K562 (cell line): ENCODE data around the gene MXRA7. TPM values are rescaled to one million over a fixed set of nuclear protein-coding genes. Genes with fewer than 3 reads are reported as not detected.
A peak's percentile ranks its signal among the peaks of the same experiment; 100 is the strongest.

ENCODE experiments used
- GABPA ChIP-seq: fragments of 200-800 bp; sonication (Bioruptor generic); conservative IDR thresholded peaks from 2 replicates; pipeline ENCODE4 v1.6.1; 2016; ENCODE audit warnings: low read depth, missing genetic modification characterization, missing compliant biosample characterization
- ILF3 ChIP-seq: fragments of 450-650 bp; IDR thresholded peaks from 2 replicates; pipeline ENCODE4 v1.6.1; 2018; ENCODE audit warnings: antibody characterized with exemption, mild to moderate bottlenecking, moderate library complexity, borderline replicate concordance
- KLF6 ChIP-seq: fragments of 250-450 bp; sonication (Bioruptor Pico); IDR thresholded peaks from 2 replicates; pipeline ENCODE4 v1.4.0; 2020; ENCODE audit warnings: mild to moderate bottlenecking, moderate library complexity, borderline replicate concordance
- MTA1 ChIP-seq: fragments of 450-650 bp; IDR thresholded peaks from 2 replicates; pipeline ENCODE4 v1.6.1; 2017; ENCODE audit warnings: borderline replicate concordance
- SRSF1 ChIP-seq: fragments of 200-400 bp; formaldehyde crosslinking; IDR thresholded peaks from 2 replicates; pipeline ENCODE4 v1.6.1; 2017; ENCODE audit warnings: mild to moderate bottlenecking, low read depth, low read length, moderate library complexity
- THAP7 ChIP-seq: fragments of 250-450 bp; sonication (Bioruptor Pico); IDR thresholded peaks from 2 replicates; pipeline ENCODE4 v1.5.0; 2021
- WHSC1 ChIP-seq: IDR thresholded peaks from one replicate; pipeline ENCODE4 v1.6.1; 2012; ENCODE audit warnings: low read length, control low read depth, inconsistent platforms
- YBX1 ChIP-seq: fragments of 450-650 bp; IDR thresholded peaks from 2 replicates; pipeline ENCODE4 v1.7.1; 2016; ENCODE audit warnings: mild to moderate bottlenecking
- ZNF3 ChIP-seq: fragments of 250-450 bp; sonication (Bioruptor Pico); IDR thresholded peaks from 2 replicates; pipeline ENCODE4 v1.5.0; 2021; ENCODE audit warnings: mild to moderate bottlenecking, moderate library complexity
- ZNF644 ChIP-seq: fragments of 200-800 bp; sonication (Bioruptor generic); IDR thresholded peaks from 2 replicates; pipeline ENCODE4 v1.6.1; 2016; ENCODE audit warnings: low read depth, missing genetic modification characterization, missing compliant biosample characterization
- ZNF75A ChIP-seq: fragments of 450-650 bp; formaldehyde crosslinking; IDR thresholded peaks from 2 replicates; pipeline ENCODE4 v1.4.0; 2020; ENCODE audit warnings: mild to moderate bottlenecking
- ZNF76 ChIP-seq: fragments of 250-450 bp; sonication (Bioruptor Pico); IDR thresholded peaks from 2 replicates; pipeline ENCODE4 v1.4.0; 2020; ENCODE audit warnings: mild to moderate bottlenecking, moderate library complexity, borderline replicate concordance
- ZNF785 ChIP-seq: fragments of 250-450 bp; sonication (Bioruptor Pico); IDR thresholded peaks from 2 replicates; pipeline ENCODE4 v1.4.0; 2020; ENCODE audit warnings: mild to moderate bottlenecking
- polyA plus RNA-seq, 8 experiments: library from polyadenylated mRNA; depleted of rRNA in 4 of 8; stranded (reverse) in 5 of 8; unstranded in 3 of 8; fragments of >200 nt; fragmentation: Nextera tagmentation in 2 of 8; fragmentation: Illumina TruSeq in 1 of 8; extraction: Ambion mirVana in 2 of 8; extraction: Trizol in 1 of 8; gene quantifications; 2 replicates each; pipeline versions ENCODE4 v1.2.1 to v1.2.3, GENCODE V29; 2011 to 2014; ENCODE audit warnings: inconsistent platforms in 1 of 8, missing spikeins in 1 of 8
- total RNA-seq, 7 experiments: library from RNA; depleted of rRNA in 6 of 7; stranded (reverse); fragments of >200 nt in 6 of 7; fragmentation: Illumina TruSeq in 2 of 7; extraction: Trizol in 2 of 7; gene quantifications; 2 replicates each; pipeline versions ENCODE4 v1.2.1 to v1.2.3, GENCODE V29; 2011 to 2021; ENCODE audit warnings: low replicate concordance in 1 of 7
- TF ChIP-seq, protein P1 (sequence below): fragments of 250-450 bp; sonication (Bioruptor Pico); IDR thresholded peaks from 2 replicates; pipeline ENCODE4 v1.8.0; 2021; ENCODE audit warnings: mild to moderate bottlenecking, moderate library complexity
- TF ChIP-seq, protein P2 (sequence below): sonication (generic); formaldehyde crosslinking; IDR thresholded peaks from 2 replicates; pipeline ENCODE4 v1.8.0; 2023; ENCODE audit warnings: mild to moderate bottlenecking, missing genetic modification reagents
- TF ChIP-seq, protein P3 (sequence below): sonication (generic); formaldehyde crosslinking; IDR thresholded peaks from 2 replicates; pipeline ENCODE4 v1.8.0; 2023; ENCODE audit warnings: missing genetic modification reagents, mild to moderate bottlenecking, borderline replicate concordance
- TF ChIP-seq, protein P4 (sequence below), 2 experiments: fragments of 200-800 bp in 1 of 2; sonication (Bioruptor generic) in 1 of 2; sonication (generic) in 1 of 2; formaldehyde crosslinking in 1 of 2; IDR thresholded peaks in 1 of 2; conservative IDR thresholded peaks in 1 of 2; 2 replicates each; pipeline versions ENCODE4 v1.5.0 to v1.6.1; 2016 to 2020; ENCODE audit warnings: missing compliant biosample characterization in 1 of 2, missing genetic modification characterization in 1 of 2, missing genetic modification reagents in 1 of 2

Gene MXRA7
- total and polyA plus RNA-seq, 9 of the 15 experiments (the other 6 are each of a cell fraction or from before 2014, with no cell fraction given) = 2.6 to 38.4 (median 14.3) TPM

DNA sequence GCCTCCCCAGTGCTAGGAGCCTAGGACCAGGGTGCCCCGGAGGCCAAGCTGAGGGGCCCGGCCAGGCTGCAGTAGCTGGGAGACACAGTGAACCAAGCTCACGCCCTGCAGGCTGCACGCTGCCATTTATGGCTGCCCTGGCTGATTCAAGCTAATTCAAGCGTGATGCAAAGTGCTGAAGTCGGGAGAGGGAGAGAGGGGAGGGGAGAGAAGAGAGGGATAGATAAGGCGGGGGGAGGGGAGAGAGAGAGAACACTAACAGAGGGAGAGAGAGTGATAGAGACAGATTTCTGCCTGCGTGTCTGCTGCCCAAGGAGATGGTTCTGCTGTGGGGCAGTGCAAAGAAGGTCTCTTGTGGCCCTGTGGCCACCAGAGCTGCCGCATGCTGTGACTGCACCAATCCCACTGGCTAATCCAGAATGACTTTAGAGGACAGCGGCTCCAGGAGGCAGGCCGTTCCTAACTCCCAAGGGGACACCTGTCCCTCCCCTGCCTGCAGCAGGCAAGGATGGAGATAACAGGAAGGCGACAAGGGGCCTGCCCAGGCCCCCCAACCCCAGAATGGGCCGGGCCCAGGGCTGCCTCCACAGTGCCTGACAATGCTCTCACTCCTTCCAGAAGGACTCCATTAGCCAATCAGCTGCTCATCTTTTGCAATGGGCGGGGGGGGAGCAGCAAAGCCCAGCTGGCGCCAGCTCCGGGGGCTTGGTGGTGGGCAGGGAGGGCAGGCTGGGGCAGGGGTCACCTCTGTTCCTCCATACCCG lies 12.9 kb downstream of the MXRA7 start (continued):
- TF ChIP-seq, protein P1, sequence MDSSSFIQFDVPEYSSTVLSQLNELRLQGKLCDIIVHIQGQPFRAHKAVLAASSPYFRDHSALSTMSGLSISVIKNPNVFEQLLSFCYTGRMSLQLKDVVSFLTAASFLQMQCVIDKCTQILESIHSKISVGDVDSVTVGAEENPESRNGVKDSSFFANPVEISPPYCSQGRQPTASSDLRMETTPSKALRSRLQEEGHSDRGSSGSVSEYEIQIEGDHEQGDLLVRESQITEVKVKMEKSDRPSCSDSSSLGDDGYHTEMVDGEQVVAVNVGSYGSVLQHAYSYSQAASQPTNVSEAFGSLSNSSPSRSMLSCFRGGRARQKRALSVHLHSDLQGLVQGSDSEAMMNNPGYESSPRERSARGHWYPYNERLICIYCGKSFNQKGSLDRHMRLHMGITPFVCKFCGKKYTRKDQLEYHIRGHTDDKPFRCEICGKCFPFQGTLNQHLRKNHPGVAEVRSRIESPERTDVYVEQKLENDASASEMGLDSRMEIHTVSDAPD (CRISPR knock-in tag) = no peak
- TF ChIP-seq YBX1 (no peak), SRSF1 (no peak), ZNF785 (no peak), ZNF644 (no peak), ILF3 (no peak), ZNF76 (CRISPR knock-in tag) (no peak), THAP7 (CRISPR knock-in tag) (no peak), WHSC1 (no peak), GABPA (no peak), MTA1 (peak; percentile 80; the same call in 1 of the 2 replicates), KLF6 (no peak), ZNF75A (no peak), ZNF3 (CRISPR knock-in tag) (no peak)
- TF ChIP-seq, protein P2, sequence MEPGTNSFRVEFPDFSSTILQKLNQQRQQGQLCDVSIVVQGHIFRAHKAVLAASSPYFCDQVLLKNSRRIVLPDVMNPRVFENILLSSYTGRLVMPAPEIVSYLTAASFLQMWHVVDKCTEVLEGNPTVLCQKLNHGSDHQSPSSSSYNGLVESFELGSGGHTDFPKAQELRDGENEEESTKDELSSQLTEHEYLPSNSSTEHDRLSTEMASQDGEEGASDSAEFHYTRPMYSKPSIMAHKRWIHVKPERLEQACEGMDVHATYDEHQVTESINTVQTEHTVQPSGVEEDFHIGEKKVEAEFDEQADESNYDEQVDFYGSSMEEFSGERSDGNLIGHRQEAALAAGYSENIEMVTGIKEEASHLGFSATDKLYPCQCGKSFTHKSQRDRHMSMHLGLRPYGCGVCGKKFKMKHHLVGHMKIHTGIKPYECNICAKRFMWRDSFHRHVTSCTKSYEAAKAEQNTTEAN (CRISPR knock-in tag) = no peak
- TF ChIP-seq, protein P3, sequence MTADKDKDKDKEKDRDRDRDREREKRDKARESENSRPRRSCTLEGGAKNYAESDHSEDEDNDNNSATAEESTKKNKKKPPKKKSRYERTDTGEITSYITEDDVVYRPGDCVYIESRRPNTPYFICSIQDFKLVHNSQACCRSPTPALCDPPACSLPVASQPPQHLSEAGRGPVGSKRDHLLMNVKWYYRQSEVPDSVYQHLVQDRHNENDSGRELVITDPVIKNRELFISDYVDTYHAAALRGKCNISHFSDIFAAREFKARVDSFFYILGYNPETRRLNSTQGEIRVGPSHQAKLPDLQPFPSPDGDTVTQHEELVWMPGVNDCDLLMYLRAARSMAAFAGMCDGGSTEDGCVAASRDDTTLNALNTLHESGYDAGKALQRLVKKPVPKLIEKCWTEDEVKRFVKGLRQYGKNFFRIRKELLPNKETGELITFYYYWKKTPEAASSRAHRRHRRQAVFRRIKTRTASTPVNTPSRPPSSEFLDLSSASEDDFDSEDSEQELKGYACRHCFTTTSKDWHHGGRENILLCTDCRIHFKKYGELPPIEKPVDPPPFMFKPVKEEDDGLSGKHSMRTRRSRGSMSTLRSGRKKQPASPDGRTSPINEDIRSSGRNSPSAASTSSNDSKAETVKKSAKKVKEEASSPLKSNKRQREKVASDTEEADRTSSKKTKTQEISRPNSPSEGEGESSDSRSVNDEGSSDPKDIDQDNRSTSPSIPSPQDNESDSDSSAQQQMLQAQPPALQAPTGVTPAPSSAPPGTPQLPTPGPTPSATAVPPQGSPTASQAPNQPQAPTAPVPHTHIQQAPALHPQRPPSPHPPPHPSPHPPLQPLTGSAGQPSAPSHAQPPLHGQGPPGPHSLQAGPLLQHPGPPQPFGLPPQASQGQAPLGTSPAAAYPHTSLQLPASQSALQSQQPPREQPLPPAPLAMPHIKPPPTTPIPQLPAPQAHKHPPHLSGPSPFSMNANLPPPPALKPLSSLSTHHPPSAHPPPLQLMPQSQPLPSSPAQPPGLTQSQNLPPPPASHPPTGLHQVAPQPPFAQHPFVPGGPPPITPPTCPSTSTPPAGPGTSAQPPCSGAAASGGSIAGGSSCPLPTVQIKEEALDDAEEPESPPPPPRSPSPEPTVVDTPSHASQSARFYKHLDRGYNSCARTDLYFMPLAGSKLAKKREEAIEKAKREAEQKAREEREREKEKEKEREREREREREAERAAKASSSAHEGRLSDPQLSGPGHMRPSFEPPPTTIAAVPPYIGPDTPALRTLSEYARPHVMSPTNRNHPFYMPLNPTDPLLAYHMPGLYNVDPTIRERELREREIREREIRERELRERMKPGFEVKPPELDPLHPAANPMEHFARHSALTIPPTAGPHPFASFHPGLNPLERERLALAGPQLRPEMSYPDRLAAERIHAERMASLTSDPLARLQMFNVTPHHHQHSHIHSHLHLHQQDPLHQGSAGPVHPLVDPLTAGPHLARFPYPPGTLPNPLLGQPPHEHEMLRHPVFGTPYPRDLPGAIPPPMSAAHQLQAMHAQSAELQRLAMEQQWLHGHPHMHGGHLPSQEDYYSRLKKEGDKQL (CRISPR knock-in tag) = no peak
- TF ChIP-seq, protein P4, sequence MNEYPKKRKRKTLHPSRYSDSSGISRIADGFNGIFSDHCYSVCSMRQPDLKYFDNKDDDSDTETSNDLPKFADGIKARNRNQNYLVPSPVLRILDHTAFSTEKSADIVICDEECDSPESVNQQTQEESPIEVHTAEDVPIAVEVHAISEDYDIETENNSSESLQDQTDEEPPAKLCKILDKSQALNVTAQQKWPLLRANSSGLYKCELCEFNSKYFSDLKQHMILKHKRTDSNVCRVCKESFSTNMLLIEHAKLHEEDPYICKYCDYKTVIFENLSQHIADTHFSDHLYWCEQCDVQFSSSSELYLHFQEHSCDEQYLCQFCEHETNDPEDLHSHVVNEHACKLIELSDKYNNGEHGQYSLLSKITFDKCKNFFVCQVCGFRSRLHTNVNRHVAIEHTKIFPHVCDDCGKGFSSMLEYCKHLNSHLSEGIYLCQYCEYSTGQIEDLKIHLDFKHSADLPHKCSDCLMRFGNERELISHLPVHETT (CRISPR knock-in tag; conservative IDR thresholded peaks at IDR 0.05 in 1 of 2, IDR thresholded peaks at IDR 0.05 in 1 of 2) = no peak
